Ovary (tissue), 9 donors: ENCODE data around the gene COX6B2. TPM values are rescaled to one million over a fixed set of nuclear protein-coding genes. Genes with fewer than 3 reads are reported as not detected.

Experiments used
- DNase-seq, 5 donors: peaks; one replicate each; pipeline ENCODE4 v3.0.0-alpha.2; 2019 to 2020
- H3K27ac ChIP-seq, 2 donors: fragments of 200-600 bp; one replicate each; pipeline versions ENCODE4 v1.5.1 to v1.8.0; 2019 to 2022
- H3K27me3 ChIP-seq: fragments of 200-600 bp; one replicate; pipeline ENCODE4 v1.8.0; 2022
- H3K36me3 ChIP-seq: fragments of 200-600 bp; sonication (generic); one replicate; pipeline ENCODE4 v1.5.1; 2019
- H3K4me1 ChIP-seq: one replicate; pipeline ENCODE4 v1.8.1; 2013; ENCODE audit warnings: mild to moderate bottlenecking, moderate library complexity; ENCODE audit not compliant: insufficient read depth
- H3K4me3 ChIP-seq: fragments of 200-600 bp; sonication (generic); one replicate; pipeline ENCODE4 v1.5.1; 2017
- H3K9me3 ChIP-seq, 2 donors: fragments of 200-600 bp in 1 of 2; sonication (generic) in 1 of 2; one replicate each; pipeline versions ENCODE4 v1.5.1 to v1.8.1; 2013 to 2019; ENCODE audit warnings: mild to moderate bottlenecking in 1 of 2, moderate library complexity in 1 of 2
- EP300 ChIP-seq: sonication (generic); formaldehyde crosslinking; IDR thresholded peaks from one replicate; pipeline ENCODE4 v1.6.1; 2017; ENCODE audit warnings: antibody characterized with exemption
- POLR2A ChIP-seq: fragments of 450-650 bp; IDR thresholded peaks from one replicate; pipeline ENCODE4 v1.6.1; 2017; ENCODE audit warnings: antibody characterized with exemption, mild to moderate bottlenecking, moderate library complexity
- WGBS, 3 donors: extraction: QIAGEN DNeasy Blood & Tissue Kit in 1 of 3; methylation state at CpG; one replicate each; pipeline versions ENCODE4 v1.1.5 to v1.1.7; 2013 to 2017; 5-methylcytosine and 5-hydroxymethylcytosine counted together
- intact Hi-C, 4 donors: fragments of 100-400 bp; cut with DNase I; formaldehyde crosslinking; loops; one replicate each; pipeline versions ENCODE4 v1.11.0 to v1.15.1; 2022 to 2023
- polyA plus RNA-seq, 2 donors: library from polyadenylated mRNA; stranded (reverse); fragments of 200-250 nt in 1 of 2; fragments of 350-450 nt in 1 of 2; fragmentation: Illumina TruSeq in 1 of 2; extraction: RNeasy Lipid Tissue Mini Kit (QIAGEN cat#74804) in 1 of 2; gene quantifications; one replicate each; pipeline ENCODE4 v1.2.3, GENCODE V29; 2013 to 2014
- total RNA-seq, 7 donors: library from RNA; depleted of rRNA in 2 of 7; stranded (reverse); fragments of >200 nt in 2 of 7; fragmentation: NEBNext Ultra II Directional in 3 of 7; extraction: Animal tissue kit (Norgen Biotek cat#: 25700) in 3 of 7; gene quantifications; one replicate each; pipeline versions ENCODE4 v1.1.0 to v1.2.4, GENCODE V29; 2016 to 2023
- TF ChIP-seq, protein P1 (sequence below), 3 donors: fragments of 450-650 bp in 2 of 3; fragments of 200-600 bp in 1 of 3; IDR thresholded peaks; one replicate each; pipeline versions ENCODE4 v1.5.1 to v1.8.0; 2016 to 2022; ENCODE audit warnings: antibody characterized with exemption in 3 of 3, mild to moderate bottlenecking in 1 of 3
- donor health status: DM: no; HTN: no; CAD: no; lungs with moderate emphysema.
- donor health status: DM: no; HTN: no; CAD: no.
- donor health status: Bipolar disorder and iron deficiency.
- donor health status: DM: yes; HTN: yes; CAD: no.
- donor health status: DM: no; HTN: no; CAD: no.
- donor health status: DM: yes; HTN: yes; CAD: no.

Gene COX6B2
- total and polyA plus RNA-seq, 9 donors = 0.10 to 1.5 (median 0.36) TPM; not detected in 2

DNA sequence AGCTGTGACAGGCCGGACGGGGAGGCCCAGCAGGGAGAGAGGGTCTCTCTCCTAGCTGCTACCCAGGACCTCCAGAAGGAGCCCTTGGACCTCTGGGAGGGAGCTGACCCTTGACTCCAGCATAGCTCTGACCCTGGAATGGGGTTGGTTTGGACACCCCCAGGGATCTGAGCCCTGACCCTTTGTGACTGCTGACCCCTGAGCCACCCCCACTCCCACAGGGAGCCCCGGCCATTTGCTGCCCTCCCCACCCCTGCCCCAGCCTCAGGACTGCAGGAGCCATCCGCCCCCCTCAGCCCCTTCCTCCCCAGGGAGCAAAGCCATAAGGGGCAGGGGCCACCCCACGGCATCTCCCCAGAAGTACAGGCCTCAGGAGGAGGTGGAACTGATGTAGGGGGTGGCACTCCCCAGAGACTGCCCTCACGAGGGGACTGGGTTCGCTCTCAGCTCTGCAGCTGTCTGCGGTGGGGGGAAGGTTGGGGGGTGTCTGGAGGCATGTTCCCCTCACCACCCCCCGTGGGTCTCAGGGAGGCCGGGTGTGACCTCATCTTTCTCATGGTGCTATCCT, 7.0 kb downstream of the COX6B2 start:
- no peaks in the 10 kb centered on the region for H3K9me3 ChIP-seq
- 70 to 75% (median 72%) methylated on average over 10 of the region's 10 CpGs for WGBS, 3 donors

GRCh38 chr19:55346725-55347441, 7.6 kb downstream of the COX6B2 start:
- Histone ChIP-seq H3K27ac (no peak overlapping the region), H3K36me3 (no peaks in the 10 kb centered on the region), H3K9me3 (no peaks in the 10 kb centered on the region), H3K4me1 (no peaks in the 10 kb centered on the region), H3K4me3 (no peak overlapping the region), H3K27me3 (no peaks in the 10 kb centered on the region)
- intact Hi-C loops = no loop called here
- TF ChIP-seq EP300 (no peak), POLR2A (no peak)
- TF ChIP-seq, protein P1, sequence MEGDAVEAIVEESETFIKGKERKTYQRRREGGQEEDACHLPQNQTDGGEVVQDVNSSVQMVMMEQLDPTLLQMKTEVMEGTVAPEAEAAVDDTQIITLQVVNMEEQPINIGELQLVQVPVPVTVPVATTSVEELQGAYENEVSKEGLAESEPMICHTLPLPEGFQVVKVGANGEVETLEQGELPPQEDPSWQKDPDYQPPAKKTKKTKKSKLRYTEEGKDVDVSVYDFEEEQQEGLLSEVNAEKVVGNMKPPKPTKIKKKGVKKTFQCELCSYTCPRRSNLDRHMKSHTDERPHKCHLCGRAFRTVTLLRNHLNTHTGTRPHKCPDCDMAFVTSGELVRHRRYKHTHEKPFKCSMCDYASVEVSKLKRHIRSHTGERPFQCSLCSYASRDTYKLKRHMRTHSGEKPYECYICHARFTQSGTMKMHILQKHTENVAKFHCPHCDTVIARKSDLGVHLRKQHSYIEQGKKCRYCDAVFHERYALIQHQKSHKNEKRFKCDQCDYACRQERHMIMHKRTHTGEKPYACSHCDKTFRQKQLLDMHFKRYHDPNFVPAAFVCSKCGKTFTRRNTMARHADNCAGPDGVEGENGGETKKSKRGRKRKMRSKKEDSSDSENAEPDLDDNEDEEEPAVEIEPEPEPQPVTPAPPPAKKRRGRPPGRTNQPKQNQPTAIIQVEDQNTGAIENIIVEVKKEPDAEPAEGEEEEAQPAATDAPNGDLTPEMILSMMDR (IDR thresholded peaks at IDR 0.05) = no peak
- DNase-seq = peak in 1 of 5 donors; percentile 21
- 80 to 82% (median 82%) methylated on average over 37 to 41 of the region's 41 CpGs for WGBS, 3 donors

More for the DNA sequence above, 7.0 kb downstream of the COX6B2 start:
- no peaks in the 10 kb centered on the region for H3K27me3 ChIP-seq
- DNase-seq = no peak
- intact Hi-C loops = no loop called here
- no peak overlapping the region for H3K4me3 ChIP-seq
- no peaks in the 10 kb centered on the region for H3K4me1 ChIP-seq
- TF ChIP-seq POLR2A = no peak
- no peak for TF ChIP-seq EP300
- TF ChIP-seq, protein P1 (IDR thresholded peaks at IDR 0.05) = no peak
- H3K27ac ChIP-seq = no peak overlapping the region
- no peaks in the 10 kb centered on the region for H3K36me3 ChIP-seq

GRCh38 chr19:55345818-55346724, 8.4 kb downstream of the COX6B2 start:
- TF ChIP-seq EP300 = no peak
- TF ChIP-seq, protein P1 (IDR thresholded peaks at IDR 0.05) = no peak
- no peak for TF ChIP-seq POLR2A
- 81 to 84% (median 81%) methylated on average over 37 to 43 of the region's 43 CpGs for WGBS, 3 donors
- Histone ChIP-seq H3K36me3 (no peaks in the 10 kb centered on the region), H3K4me3 (no peak overlapping the region), H3K27me3 (no peaks in the 10 kb centered on the region), H3K4me1 (peaks cover 3% of the 10 kb centered on the region), H3K27ac (no peak overlapping the region), H3K9me3 (no peaks in the 10 kb centered on the region)
- intact Hi-C loops = no loop called here
- DNase-seq = peak in 4 of 5 donors; percentile 50 to 69 (median 62)

GRCh38 chr19:55345101-55345817, 9.3 kb downstream of the COX6B2 start:
- Histone ChIP-seq H3K4me3 (no peak overlapping the region), H3K27me3 (no peaks in the 10 kb centered on the region), H3K36me3 (no peaks in the 10 kb centered on the region), H3K9me3 (no peaks in the 10 kb centered on the region), H3K27ac (no peak overlapping the region), H3K4me1 (peaks cover 6% of the 10 kb centered on the region)
- intact Hi-C loops = no loop called here
- DNase-seq = no peak
- WGBS, 3 donors = 78 to 84% (median 80%) methylated on average over 22 of the region's 22 CpGs
- TF ChIP-seq, protein P1 (IDR thresholded peaks at IDR 0.05) = no peak
- TF ChIP-seq EP300 = no peak
- no peak for TF ChIP-seq POLR2A
